HL-60 (cell line): ENCODE measurements around the gene SEC11A.
"Not testable (repeated sequence)": the region's sequence is repeated elsewhere in the genome, so short reads cannot be mapped to it uniquely, and the experiment has no call there.

Experiments used
- DNase-seq, 2 experiments: peaks; one replicate each; pipeline ENCODE4 v3.0.0-alpha.2; 2010 to 2020; ENCODE audit warnings: low read depth in 1 of 2, low spot score in 1 of 2
- H3K27ac ChIP-seq: fragments of 250-450 bp; sonication (Bioruptor Pico); replicated peaks from 2 replicates; pipeline ENCODE4 v1.5.1; 2020; ENCODE audit warnings: mild to moderate bottlenecking, moderate library complexity
- H3K27me3 ChIP-seq: fragments of 250-450 bp; sonication (Bioruptor Pico); 2 replicates; pipeline ENCODE4 v1.5.1; 2021; ENCODE audit warnings: mild to moderate bottlenecking, moderate library complexity; ENCODE audit not compliant: insufficient read depth, poor library complexity, severe bottlenecking
- H3K4me3 ChIP-seq: replicated peaks from 2 replicates; pipeline ENCODE4 v1.5.1; 2011; ENCODE audit warnings: mild to moderate bottlenecking, control low read depth, low read length; ENCODE audit not compliant: insufficient read depth
- GABPA ChIP-seq: IDR thresholded peaks from 2 replicates; pipeline ENCODE4 v1.6.1; 2012; ENCODE audit warnings: low read depth
- POLR2AphosphoS5 ChIP-seq: IDR thresholded peaks from 2 replicates; pipeline ENCODE4 v1.6.1; 2012; ENCODE audit warnings: low read depth
- SPI1 ChIP-seq: IDR thresholded peaks from 2 replicates; pipeline ENCODE4 v1.6.1; 2012; ENCODE audit warnings: low read depth, mild to moderate bottlenecking, borderline replicate concordance
- TF ChIP-seq, protein P1 (sequence below): IDR thresholded peaks from one replicate; pipeline ENCODE4 v1.5.1; 2011; ENCODE audit warnings: low read length, control low read depth, inconsistent platforms; ENCODE audit not compliant: insufficient read depth
- TF ChIP-seq, protein P2 (sequence below): IDR thresholded peaks from 2 replicates; pipeline ENCODE4 v1.6.1; 2012; ENCODE audit warnings: low read depth; ENCODE audit not compliant: insufficient replicate concordance

SEC11A gene

DNA sequence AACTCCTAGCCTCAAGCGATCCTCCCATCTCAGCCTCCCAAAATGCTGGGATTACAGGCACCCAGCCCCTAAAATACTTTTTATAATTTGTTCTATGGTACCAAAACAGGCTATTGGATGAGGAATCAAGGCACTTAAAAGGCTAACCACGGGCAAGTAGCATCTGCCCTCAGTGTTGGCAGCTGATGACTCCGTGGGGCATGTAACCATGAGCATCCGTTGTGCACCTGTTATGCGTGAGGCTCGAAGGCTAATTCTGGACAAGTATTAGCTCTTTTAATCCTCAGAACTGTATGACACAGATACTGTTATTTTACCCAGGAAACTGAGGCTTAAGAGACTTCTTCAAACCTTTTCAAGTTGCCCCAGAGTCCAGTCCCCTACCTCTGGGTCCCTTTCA is 72.1 kb downstream of the SEC11A start:
- H3K27me3 ChIP-seq: no peaks in the 10 kb centered on the region
- no peak for DNase-seq
- no peak overlapping the region for H3K4me3 ChIP-seq
- H3K27ac ChIP-seq: no peak overlapping the region
- TF ChIP-seq, protein P1, sequence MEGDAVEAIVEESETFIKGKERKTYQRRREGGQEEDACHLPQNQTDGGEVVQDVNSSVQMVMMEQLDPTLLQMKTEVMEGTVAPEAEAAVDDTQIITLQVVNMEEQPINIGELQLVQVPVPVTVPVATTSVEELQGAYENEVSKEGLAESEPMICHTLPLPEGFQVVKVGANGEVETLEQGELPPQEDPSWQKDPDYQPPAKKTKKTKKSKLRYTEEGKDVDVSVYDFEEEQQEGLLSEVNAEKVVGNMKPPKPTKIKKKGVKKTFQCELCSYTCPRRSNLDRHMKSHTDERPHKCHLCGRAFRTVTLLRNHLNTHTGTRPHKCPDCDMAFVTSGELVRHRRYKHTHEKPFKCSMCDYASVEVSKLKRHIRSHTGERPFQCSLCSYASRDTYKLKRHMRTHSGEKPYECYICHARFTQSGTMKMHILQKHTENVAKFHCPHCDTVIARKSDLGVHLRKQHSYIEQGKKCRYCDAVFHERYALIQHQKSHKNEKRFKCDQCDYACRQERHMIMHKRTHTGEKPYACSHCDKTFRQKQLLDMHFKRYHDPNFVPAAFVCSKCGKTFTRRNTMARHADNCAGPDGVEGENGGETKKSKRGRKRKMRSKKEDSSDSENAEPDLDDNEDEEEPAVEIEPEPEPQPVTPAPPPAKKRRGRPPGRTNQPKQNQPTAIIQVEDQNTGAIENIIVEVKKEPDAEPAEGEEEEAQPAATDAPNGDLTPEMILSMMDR: no peak
- TF ChIP-seq, protein P2, sequence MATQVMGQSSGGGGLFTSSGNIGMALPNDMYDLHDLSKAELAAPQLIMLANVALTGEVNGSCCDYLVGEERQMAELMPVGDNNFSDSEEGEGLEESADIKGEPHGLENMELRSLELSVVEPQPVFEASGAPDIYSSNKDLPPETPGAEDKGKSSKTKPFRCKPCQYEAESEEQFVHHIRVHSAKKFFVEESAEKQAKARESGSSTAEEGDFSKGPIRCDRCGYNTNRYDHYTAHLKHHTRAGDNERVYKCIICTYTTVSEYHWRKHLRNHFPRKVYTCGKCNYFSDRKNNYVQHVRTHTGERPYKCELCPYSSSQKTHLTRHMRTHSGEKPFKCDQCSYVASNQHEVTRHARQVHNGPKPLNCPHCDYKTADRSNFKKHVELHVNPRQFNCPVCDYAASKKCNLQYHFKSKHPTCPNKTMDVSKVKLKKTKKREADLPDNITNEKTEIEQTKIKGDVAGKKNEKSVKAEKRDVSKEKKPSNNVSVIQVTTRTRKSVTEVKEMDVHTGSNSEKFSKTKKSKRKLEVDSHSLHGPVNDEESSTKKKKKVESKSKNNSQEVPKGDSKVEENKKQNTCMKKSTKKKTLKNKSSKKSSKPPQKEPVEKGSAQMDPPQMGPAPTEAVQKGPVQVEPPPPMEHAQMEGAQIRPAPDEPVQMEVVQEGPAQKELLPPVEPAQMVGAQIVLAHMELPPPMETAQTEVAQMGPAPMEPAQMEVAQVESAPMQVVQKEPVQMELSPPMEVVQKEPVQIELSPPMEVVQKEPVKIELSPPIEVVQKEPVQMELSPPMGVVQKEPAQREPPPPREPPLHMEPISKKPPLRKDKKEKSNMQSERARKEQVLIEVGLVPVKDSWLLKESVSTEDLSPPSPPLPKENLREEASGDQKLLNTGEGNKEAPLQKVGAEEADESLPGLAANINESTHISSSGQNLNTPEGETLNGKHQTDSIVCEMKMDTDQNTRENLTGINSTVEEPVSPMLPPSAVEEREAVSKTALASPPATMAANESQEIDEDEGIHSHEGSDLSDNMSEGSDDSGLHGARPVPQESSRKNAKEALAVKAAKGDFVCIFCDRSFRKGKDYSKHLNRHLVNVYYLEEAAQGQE: no peak
- peak; percentile 19; the same call in 1 of the 2 replicates for TF ChIP-seq POLR2AphosphoS5

DNA sequence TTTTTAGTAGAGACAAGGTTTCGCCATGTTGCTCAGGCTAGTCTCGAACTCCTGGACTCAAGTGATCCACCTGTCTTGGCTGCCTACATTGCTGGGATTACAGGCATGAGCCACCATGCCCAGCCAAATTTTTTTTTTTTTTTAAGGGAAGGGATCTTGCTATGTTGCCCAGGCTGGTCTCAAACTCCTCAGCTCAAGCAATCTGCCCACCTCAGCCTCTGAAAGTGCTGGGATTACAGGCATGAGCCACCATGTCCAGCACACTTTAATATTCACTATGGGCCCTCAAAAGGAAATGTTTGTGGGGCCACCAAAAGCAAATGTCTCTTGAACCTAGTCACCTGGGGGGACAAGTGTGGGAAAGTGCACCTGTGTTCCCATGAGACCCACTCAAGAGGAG is 73.3 kb downstream of the SEC11A start:
- H3K27ac ChIP-seq, H3K4me3 ChIP-seq, H3K27me3 ChIP-seq, DNase-seq: not testable (repeated sequence)

GRCh38 chr15:84641871-84642270 is 74.1 kb downstream of the SEC11A start:
- not testable (repeated sequence) for DNase-seq, H3K27ac ChIP-seq, H3K4me3 ChIP-seq, H3K27me3 ChIP-seq

GRCh38 chr15:84638103-84638502 is 77.8 kb downstream of the SEC11A start:
- peak in 1 of 2 experiments; percentile 43 for DNase-seq
- TF ChIP-seq, protein P1: no peak
- TF ChIP-seq POLR2AphosphoS5 (no peak), GABPA (no peak), SPI1 (no peak)
- TF ChIP-seq, protein P2: no peak
- H3K27ac ChIP-seq: 0 out of 2 replicates have a peak overlapping the region, but pooled peaks have one; percentile 3
- no peak overlapping the region for H3K4me3 ChIP-seq
- no peaks in the 10 kb centered on the region for H3K27me3 ChIP-seq

DNA sequence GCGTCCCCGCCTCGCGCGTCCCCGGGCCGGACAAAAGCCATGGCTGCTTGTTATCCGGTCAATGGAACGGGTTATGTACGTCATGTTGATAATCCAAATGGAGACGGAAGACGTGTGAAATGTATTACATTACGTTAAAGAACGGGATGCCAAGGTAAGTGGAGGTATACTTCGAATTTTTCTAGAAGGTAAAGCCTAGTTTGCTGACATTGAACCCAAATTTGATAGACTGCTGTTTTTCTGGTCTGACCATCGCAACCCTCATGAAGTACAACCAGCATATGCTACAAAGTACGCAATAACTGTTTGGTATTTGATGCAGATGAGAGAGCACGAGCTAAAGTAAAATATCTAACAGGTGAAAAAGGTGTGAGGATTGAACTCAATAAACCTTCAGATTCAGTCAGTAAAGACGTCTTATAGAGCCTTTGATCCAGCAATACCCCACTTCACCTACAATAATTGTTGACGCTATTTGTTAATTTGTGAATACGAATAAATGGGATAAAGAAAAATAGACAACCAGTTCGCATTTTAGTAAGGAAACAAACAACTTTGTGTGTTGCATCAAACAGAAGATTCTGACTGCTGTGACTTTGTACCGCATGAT is 81.6 kb downstream of the SEC11A start:
- Histone ChIP-seq H3K4me3 (peak overlapping the region; percentile 62), H3K27me3 (no peaks in the 10 kb centered on the region), H3K27ac (0 out of 2 replicates have a peak overlapping the region, but pooled peaks have one; percentile 18)
- TF ChIP-seq SPI1 (no peak), GABPA (no peak)
- TF ChIP-seq, protein P2: no peak
- no peak for DNase-seq
